Ectodermal cell (in vitro differentiated cells): ENCODE results near the gene RNLS.

ENCODE experiments used
- H3K27ac ChIP-seq: 2 replicates; pipeline ENCODE4 v1.7.0; 2013; ENCODE audit warnings: mild to moderate bottlenecking, low read depth, low read length; ENCODE audit not compliant: insufficient read depth, poor library complexity, severe bottlenecking
- H3K27me3 ChIP-seq: 2 replicates; pipeline ENCODE4 v1.7.0; 2013; ENCODE audit warnings: mild to moderate bottlenecking, low read length; ENCODE audit not compliant: insufficient read depth, control insufficient read depth, poor library complexity, severe bottlenecking
- H3K36me3 ChIP-seq: one replicate; pipeline ENCODE4 v1.7.0; 2013; ENCODE audit warnings: low read length; ENCODE audit not compliant: control insufficient read depth, insufficient read depth
- H3K4me1 ChIP-seq: one replicate; pipeline ENCODE4 v1.7.0; 2013; ENCODE audit warnings: low read length; ENCODE audit not compliant: control insufficient read depth, insufficient read depth
- H3K4me3 ChIP-seq: 2 replicates; pipeline ENCODE4 v1.7.0; 2013; ENCODE audit warnings: low read depth, low read length, control low read depth; ENCODE audit not compliant: insufficient read depth
- H3K9me3 ChIP-seq: 2 replicates; pipeline ENCODE4 v1.7.0; 2013; ENCODE audit warnings: mild to moderate bottlenecking, low read length, moderate library complexity; ENCODE audit not compliant: control insufficient read depth
- WGBS, 2 experiments: methylation state at CpG; one replicate each; pipeline ENCODE4 v1.1.7; 2013; ENCODE audit warnings: missing lambda C conversion rate in 2 of 2; 5-methylcytosine and 5-hydroxymethylcytosine counted together

The RNLS gene

DNA sequence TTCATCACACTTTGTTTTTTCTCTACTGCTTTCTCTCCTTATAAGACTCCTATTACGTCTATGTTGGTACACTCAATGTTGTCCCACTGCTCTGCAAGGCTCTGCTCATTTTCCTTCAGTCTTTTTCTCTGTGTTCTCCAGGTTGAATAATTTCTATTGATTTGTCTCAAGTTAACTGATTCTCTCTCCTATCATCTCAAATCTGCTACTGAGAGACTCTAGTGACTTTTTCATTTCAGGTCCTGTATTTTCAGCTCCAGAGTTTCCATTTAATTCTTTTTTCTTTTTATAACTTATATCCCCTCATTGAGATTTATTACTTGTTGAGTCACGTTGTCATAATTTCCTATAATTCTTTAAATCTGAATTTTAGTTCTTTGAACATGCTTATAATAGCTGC, 100.9 kb downstream of the RNLS start:
- H3K36me3 ChIP-seq = no peaks in the 10 kb centered on the region
- H3K27me3 ChIP-seq = no peaks in the 10 kb centered on the region
- 93 to 98% methylated on average over 2 of the region's 2 CpGs for WGBS, 2 experiments
- no peaks in the 10 kb centered on the region for H3K4me1 ChIP-seq
- no peaks in the 10 kb centered on the region for H3K9me3 ChIP-seq
- no peak overlapping the region for H3K4me3 ChIP-seq
- H3K27ac ChIP-seq = no peak overlapping the region

DNA sequence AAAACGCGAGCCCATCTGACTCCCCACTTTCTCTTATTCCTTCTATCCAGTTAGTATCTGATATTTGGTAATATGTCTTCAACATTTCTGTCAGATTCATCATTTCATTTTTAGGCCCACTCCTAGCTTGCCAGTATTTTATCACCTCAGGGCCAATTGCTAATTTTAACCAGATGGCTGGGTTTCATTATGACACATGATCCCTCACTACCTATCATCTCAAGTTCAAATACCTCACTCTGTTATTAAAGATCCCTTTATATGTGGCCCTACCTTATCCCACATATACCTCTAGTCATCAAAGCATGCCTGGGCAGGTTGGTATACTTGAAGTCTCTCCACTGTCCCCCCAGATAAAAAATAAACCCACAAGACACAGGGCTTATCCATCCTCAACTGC, 104.9 kb downstream of the RNLS start:
- Histone ChIP-seq H3K4me3 (no peak overlapping the region), H3K36me3 (no peaks in the 10 kb centered on the region), H3K9me3 (no peaks in the 10 kb centered on the region), H3K27ac (no peak overlapping the region), H3K4me1 (no peaks in the 10 kb centered on the region), H3K27me3 (no peaks in the 10 kb centered on the region)
- WGBS, 2 experiments = 100% methylated on average over 2 of the region's 2 CpGs

DNA sequence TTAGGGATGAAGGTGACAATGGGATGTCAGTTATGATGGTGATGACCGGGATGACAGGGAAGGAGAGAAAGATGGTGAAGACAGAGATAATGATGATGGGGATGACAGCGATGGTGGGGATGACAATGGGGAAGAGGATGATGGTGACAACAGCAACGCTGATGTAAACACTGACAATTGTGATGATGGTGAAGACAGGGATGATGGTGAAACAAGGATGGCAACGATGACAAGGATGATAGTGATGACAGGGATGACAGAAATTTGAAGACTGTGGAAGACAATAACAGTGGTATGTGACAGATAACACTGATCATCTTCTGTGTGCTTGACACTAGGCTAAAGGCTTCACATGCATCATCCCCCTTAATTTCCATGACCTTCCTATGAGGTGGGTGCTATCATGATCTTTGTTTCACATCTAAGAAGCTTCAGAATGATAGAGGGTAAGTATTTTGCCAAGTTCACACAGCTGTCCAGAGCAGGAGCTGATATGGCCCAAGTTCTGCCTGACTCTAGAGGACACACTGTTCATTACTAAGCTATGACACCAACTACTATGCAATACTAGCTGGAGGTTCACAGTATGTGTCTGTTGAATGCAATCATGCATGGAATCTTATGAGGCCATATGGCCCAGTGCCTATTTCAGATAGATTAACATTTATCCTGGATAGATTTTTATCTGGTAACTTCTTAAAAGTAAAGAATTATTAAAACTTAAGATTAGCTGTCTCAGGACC, 105.6 kb downstream of the RNLS start:
- no peaks in the 10 kb centered on the region for H3K36me3 ChIP-seq
- no peak overlapping the region for H3K27ac ChIP-seq
- H3K4me1 ChIP-seq = no peaks in the 10 kb centered on the region
- H3K4me3 ChIP-seq = no peak overlapping the region
- H3K9me3 ChIP-seq = no peaks in the 10 kb centered on the region
- no peaks in the 10 kb centered on the region for H3K27me3 ChIP-seq
- 94 to 95% methylated on average over 4 of the region's 4 CpGs for WGBS, 2 experiments

- WGBS, 2 experiments = 83 to 85% methylated on average over 7 of the region's 7 CpGs
- no peaks in the 10 kb centered on the region for H3K27me3 ChIP-seq
Measured at GRCh38 chr10:88474884-88475844, 108.0 kb downstream of the RNLS start.

GRCh38 chr10:88473989-88474883, 108.9 kb downstream of the RNLS start:
- Histone ChIP-seq H3K36me3 (no peaks in the 10 kb centered on the region), H3K27me3 (no peaks in the 10 kb centered on the region), H3K4me3 (no peak overlapping the region), H3K4me1 (no peaks in the 10 kb centered on the region), H3K27ac (no peak overlapping the region), H3K9me3 (no peaks in the 10 kb centered on the region)
- WGBS, 2 experiments = 90 to 91% methylated on average over 1 to 2 of the region's 2 CpGs

More at GRCh38 chr10:88474884-88475844, 108.0 kb downstream of the RNLS start:
- Histone ChIP-seq H3K36me3 (no peaks in the 10 kb centered on the region), H3K4me3 (no peak overlapping the region), H3K4me1 (no peaks in the 10 kb centered on the region), H3K27ac (no peak overlapping the region), H3K9me3 (no peaks in the 10 kb centered on the region)

DNA sequence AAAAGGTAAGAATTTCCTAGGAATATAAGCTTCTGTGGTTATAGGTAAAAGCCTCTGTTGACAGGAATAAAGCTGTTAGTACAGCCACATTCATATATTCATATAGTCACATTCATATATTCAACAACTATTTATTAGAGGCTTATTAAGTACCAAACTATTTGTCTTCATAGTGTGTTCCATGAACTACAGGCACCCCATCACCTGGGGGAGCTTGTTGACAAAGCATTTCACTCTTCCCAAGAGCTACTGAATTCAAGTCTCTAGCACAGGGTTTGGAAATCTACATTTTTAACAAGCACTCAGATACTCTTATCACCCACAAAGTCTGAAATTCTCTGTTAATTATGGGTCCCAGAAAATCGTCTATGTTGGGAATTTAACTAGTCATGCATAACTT, 110.6 kb downstream of the RNLS start:
- Histone ChIP-seq H3K36me3 (no peaks in the 10 kb centered on the region), H3K27ac (no peak overlapping the region), H3K27me3 (no peaks in the 10 kb centered on the region), H3K4me1 (peaks cover 1% of the 10 kb centered on the region), H3K9me3 (no peaks in the 10 kb centered on the region), H3K4me3 (no peak overlapping the region)
- 83 to 100% methylated on average over 1 of the region's 1 CpG for WGBS, 2 experiments

DNA sequence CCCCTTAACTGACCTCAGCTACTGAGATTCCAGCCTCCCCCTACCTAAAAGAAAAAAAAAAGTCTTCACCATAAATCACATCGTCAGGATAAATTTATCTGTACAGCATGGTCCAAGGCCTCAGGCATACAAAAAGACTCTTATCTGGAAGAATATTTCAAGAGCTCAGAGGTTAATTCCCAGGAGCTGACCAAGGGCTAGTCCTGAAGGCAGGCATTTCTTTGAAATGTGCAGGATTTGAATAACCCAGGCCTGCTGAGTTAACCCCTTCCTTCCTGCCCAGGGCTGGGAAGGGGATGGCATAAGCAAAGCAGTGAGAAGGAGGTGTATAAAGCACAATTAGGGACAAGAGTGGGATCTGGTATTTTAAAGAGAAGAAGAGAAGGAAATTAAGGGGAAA, 111.2 kb downstream of the RNLS start:
- Histone ChIP-seq H3K4me1 (peaks cover 4% of the 10 kb centered on the region), H3K4me3 (no peak overlapping the region), H3K9me3 (no peaks in the 10 kb centered on the region), H3K27ac (no peak overlapping the region), H3K27me3 (no peaks in the 10 kb centered on the region), H3K36me3 (no peaks in the 10 kb centered on the region)
- 94 to 100% methylated on average over 1 of the region's 1 CpG for WGBS, 2 experiments

DNA sequence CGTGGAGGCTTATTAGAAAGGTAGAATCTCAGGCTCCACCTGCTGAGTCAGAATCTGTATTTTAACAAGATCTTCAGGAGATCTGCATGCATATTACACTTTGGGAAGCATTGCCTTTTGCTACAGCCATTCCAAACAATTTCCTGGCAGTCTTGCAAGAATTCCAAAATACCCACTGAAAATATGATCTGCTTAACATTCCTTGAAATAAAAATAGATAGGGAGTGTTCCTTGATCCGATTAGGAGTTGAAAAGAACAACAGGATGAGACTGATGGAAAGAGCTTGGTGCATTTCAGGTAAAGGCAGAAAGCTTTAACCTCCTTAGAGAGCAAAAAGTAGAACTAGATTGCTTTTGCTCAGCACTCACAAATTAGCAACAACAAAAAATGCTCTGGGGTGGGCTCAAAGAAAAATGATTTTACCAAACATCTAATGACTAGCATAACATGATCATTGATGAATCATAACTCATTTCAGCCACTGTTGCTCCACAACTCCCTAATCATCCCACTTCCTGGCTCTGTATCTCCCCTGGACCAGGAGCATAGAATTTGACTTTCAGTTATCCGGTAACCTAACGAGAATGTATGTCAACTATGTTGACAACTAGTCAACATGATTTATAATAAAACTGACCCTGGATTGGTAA, 115.2 kb downstream of the RNLS start:
- no peak overlapping the region for H3K4me3 ChIP-seq
- H3K9me3 ChIP-seq = no peaks in the 10 kb centered on the region
- no peaks in the 10 kb centered on the region for H3K36me3 ChIP-seq
- H3K27me3 ChIP-seq = no peaks in the 10 kb centered on the region
- 73 to 79% methylated on average over 4 of the region's 4 CpGs for WGBS, 2 experiments
- H3K4me1 ChIP-seq = peaks cover 4% of the 10 kb centered on the region
- H3K27ac ChIP-seq = no peak overlapping the region

- Histone ChIP-seq H3K27ac (no peak overlapping the region), H3K4me1 (peaks cover 4% of the 10 kb centered on the region), H3K9me3 (no peaks in the 10 kb centered on the region), H3K36me3 (no peaks in the 10 kb centered on the region), H3K4me3 (no peak overlapping the region), H3K27me3 (no peaks in the 10 kb centered on the region)
- WGBS, 2 experiments = 94 to 100% methylated on average over 2 to 3 of the region's 3 CpGs
Measured at GRCh38 chr10:88466786-88467185, 116.3 kb downstream of the RNLS start.
